Measurements from ENCODE around the gene LYPD4. TPM values are rescaled to one million over a fixed set of nuclear protein-coding genes. Genes with fewer than 3 reads are reported as not detected.

Gene LYPD4
- total RNA-seq, 2 donors from 2014 or later: not detected

GRCh38 chr19:41859213-41859617 is 14.7 kb upstream of the LYPD4 start:
- peaks cover 41% of the 10 kb centered on the region for H3K4me1 Mint-ChIP-seq (ENCODE audit: low read depth)
- H3K27ac Mint-ChIP-seq: peak overlapping the region; percentile 98
- H3K36me3 Mint-ChIP-seq (ENCODE audit: insufficient read depth in 2 of 2): peaks cover 25 to 36% of the 10 kb centered on the region in 2 donors
- H3K4me3 Mint-ChIP-seq: peak overlapping the region; percentile 91 to 99
- H3K27me3 Mint-ChIP-seq (ENCODE audit: low read depth): peaks cover 5% of the 10 kb centered on the region
- no peaks in the 10 kb centered on the region for H3K9me3 Mint-ChIP-seq
- ATAC-seq (replicated peaks in 1 of 2) (no peak), DNase-seq (no peak)

- no peak overlapping the region for H3K4me3 Mint-ChIP-seq
Observed at GRCh38 chr19:41853768-41854167, 9.3 kb upstream of the LYPD4 start.

GRCh38 chr19:41853344-41853743 is 8.9 kb upstream of the LYPD4 start:
- no peak for ATAC-seq (replicated peaks in 1 of 2)
- H3K9me3 Mint-ChIP-seq: no peaks in the 10 kb centered on the region
- peaks cover 12% of the 10 kb centered on the region for H3K27me3 Mint-ChIP-seq (ENCODE audit: low read depth)
- no peaks in the 10 kb centered on the region for H3K4me1 Mint-ChIP-seq (ENCODE audit: low read depth)
- DNase-seq: no peak
- no peak overlapping the region for H3K4me3 Mint-ChIP-seq
- no peaks in the 10 kb centered on the region for H3K36me3 Mint-ChIP-seq (ENCODE audit: insufficient read depth in 2 of 2)
- H3K27ac Mint-ChIP-seq: no peak overlapping the region

More at GRCh38 chr19:41853768-41854167, 9.3 kb upstream of the LYPD4 start:
- no peak overlapping the region for H3K27ac Mint-ChIP-seq
- ATAC-seq (replicated peaks in 1 of 2): no peak
- no peaks in the 10 kb centered on the region for H3K4me1 Mint-ChIP-seq (ENCODE audit: low read depth)
- H3K36me3 Mint-ChIP-seq (ENCODE audit: insufficient read depth in 2 of 2): no peaks in the 10 kb centered on the region
- H3K27me3 Mint-ChIP-seq (ENCODE audit: low read depth): peaks cover 12% of the 10 kb centered on the region
- DNase-seq: no peak
- H3K9me3 Mint-ChIP-seq: no peaks in the 10 kb centered on the region

- H3K9me3 Mint-ChIP-seq: no peaks in the 10 kb centered on the region
- H3K27ac Mint-ChIP-seq: no peak overlapping the region
- H3K27me3 Mint-ChIP-seq (ENCODE audit: low read depth): peaks cover 12% of the 10 kb centered on the region
- ATAC-seq (replicated peaks in 1 of 2) (no peak), DNase-seq (no peak)
- no peaks in the 10 kb centered on the region for H3K4me1 Mint-ChIP-seq (ENCODE audit: low read depth)
- H3K36me3 Mint-ChIP-seq (ENCODE audit: insufficient read depth in 2 of 2): no peaks in the 10 kb centered on the region
- H3K4me3 Mint-ChIP-seq: no peak overlapping the region
Observed at GRCh38 chr19:41851456-41851855, 7.0 kb upstream of the LYPD4 start.

GRCh38 chr19:41850381-41850780 is 5.9 kb upstream of the LYPD4 start:
- ATAC-seq (replicated peaks in 1 of 2) (no peak), DNase-seq (no peak)
- H3K36me3 Mint-ChIP-seq (ENCODE audit: insufficient read depth in 2 of 2): no peaks in the 10 kb centered on the region
- H3K9me3 Mint-ChIP-seq: no peaks in the 10 kb centered on the region
- H3K4me1 Mint-ChIP-seq (ENCODE audit: low read depth): no peaks in the 10 kb centered on the region
- no peak overlapping the region for H3K4me3 Mint-ChIP-seq
- H3K27me3 Mint-ChIP-seq (ENCODE audit: low read depth): peaks cover 12% of the 10 kb centered on the region
- H3K27ac Mint-ChIP-seq: no peak overlapping the region

- no peak for ATAC-seq (replicated peaks in 1 of 2)
- Mint-ChIP-seq H3K27ac (no peak overlapping the region), H3K9me3 (no peaks in the 10 kb centered on the region), H3K36me3 (ENCODE audit: insufficient read depth in 2 of 2) (no peaks in the 10 kb centered on the region), H3K4me3 (no peak overlapping the region), H3K4me1 (ENCODE audit: low read depth) (no peaks in the 10 kb centered on the region), H3K27me3 (ENCODE audit: low read depth) (peaks cover 7% of the 10 kb centered on the region)
- no peak for DNase-seq
Observed at GRCh38 chr19:41849067-41849466, 4.6 kb upstream of the LYPD4 start.

GRCh38 chr19:41848666-41849065 is 4.2 kb upstream of the LYPD4 start:
- Mint-ChIP-seq H3K36me3 (ENCODE audit: insufficient read depth in 2 of 2) (no peaks in the 10 kb centered on the region), H3K9me3 (no peaks in the 10 kb centered on the region), H3K4me3 (no peak overlapping the region), H3K27me3 (ENCODE audit: low read depth) (peaks cover 7% of the 10 kb centered on the region), H3K4me1 (ENCODE audit: low read depth) (no peaks in the 10 kb centered on the region), H3K27ac (no peak overlapping the region)
- DNase-seq (no peak), ATAC-seq (replicated peaks in 1 of 2) (no peak)

GRCh38 chr19:41847351-41848105 is 3.0 kb upstream of the LYPD4 start:
- DNase-seq: no peak
- Mint-ChIP-seq H3K36me3 (ENCODE audit: insufficient read depth in 2 of 2) (no peaks in the 10 kb centered on the region), H3K4me1 (ENCODE audit: low read depth) (no peaks in the 10 kb centered on the region), H3K4me3 (no peak overlapping the region), H3K27me3 (ENCODE audit: low read depth) (peaks cover 7% of the 10 kb centered on the region), H3K27ac (no peak overlapping the region), H3K9me3 (no peaks in the 10 kb centered on the region)
- ATAC-seq (replicated peaks in 1 of 2): no peak

GRCh38 chr19:41845051-41845590 is 638 bp upstream of the LYPD4 start:
- H3K9me3 Mint-ChIP-seq: no peaks in the 10 kb centered on the region
- H3K36me3 Mint-ChIP-seq (ENCODE audit: insufficient read depth in 2 of 2): no peaks in the 10 kb centered on the region
- ATAC-seq (replicated peaks in 1 of 2) (no peak), DNase-seq (no peak)
- no peaks in the 10 kb centered on the region for H3K4me1 Mint-ChIP-seq (ENCODE audit: low read depth)
- H3K27me3 Mint-ChIP-seq (ENCODE audit: low read depth): no peaks in the 10 kb centered on the region
- no peak overlapping the region for H3K27ac Mint-ChIP-seq
- H3K4me3 Mint-ChIP-seq: no peak overlapping the region

GRCh38 chr19:41845001-41845050 is 343 bp upstream of the LYPD4 start, which contains the start of gene DMRTC2:
DMRTC2 (plus strand) TSS chr19:41845042; CDS start chr19:41847429, 2,387 bp downstream.
- no peak within 1 kb of the TSS for H3K27ac Mint-ChIP-seq
- no peaks in the 10 kb centered on the region for H3K36me3 Mint-ChIP-seq (ENCODE audit: insufficient read depth in 2 of 2)
- no peak for ATAC-seq (replicated peaks in 1 of 2)
- no peaks in the 10 kb centered on the region for H3K27me3 Mint-ChIP-seq (ENCODE audit: low read depth)
- no peaks in the 10 kb centered on the region for H3K9me3 Mint-ChIP-seq
- DNase-seq: no peak
- H3K4me1 Mint-ChIP-seq (ENCODE audit: low read depth): no peaks in the 10 kb centered on the region
- H3K4me3 Mint-ChIP-seq: no peak within 1 kb of the TSS

GRCh38 chr19:41843371-41843770 is 1.1 kb downstream of the LYPD4 start:
- Mint-ChIP-seq H3K27me3 (ENCODE audit: low read depth) (peaks cover under 1% of the 10 kb centered on the region), H3K4me1 (ENCODE audit: low read depth) (no peaks in the 10 kb centered on the region), H3K27ac (no peak overlapping the region), H3K36me3 (ENCODE audit: insufficient read depth in 2 of 2) (no peaks in the 10 kb centered on the region), H3K4me3 (no peak overlapping the region), H3K9me3 (no peaks in the 10 kb centered on the region)
- ATAC-seq (replicated peaks in 1 of 2) (no peak), DNase-seq (no peak)

GRCh38 chr19:41839211-41839610 is 5.3 kb downstream of the LYPD4 start:
- Mint-ChIP-seq H3K27ac (no peak overlapping the region), H3K4me3 (no peak overlapping the region), H3K9me3 (no peaks in the 10 kb centered on the region), H3K36me3 (ENCODE audit: insufficient read depth in 2 of 2) (no peaks in the 10 kb centered on the region), H3K4me1 (ENCODE audit: low read depth) (no peaks in the 10 kb centered on the region), H3K27me3 (ENCODE audit: low read depth) (peaks cover 26% of the 10 kb centered on the region)
- no peak for ATAC-seq (replicated peaks in 1 of 2)
- DNase-seq: no peak

- Mint-ChIP-seq H3K27ac (no peak overlapping the region), H3K4me3 (no peak overlapping the region), H3K4me1 (ENCODE audit: low read depth) (no peaks in the 10 kb centered on the region), H3K9me3 (no peaks in the 10 kb centered on the region), H3K36me3 (ENCODE audit: insufficient read depth in 2 of 2) (no peaks in the 10 kb centered on the region), H3K27me3 (ENCODE audit: low read depth) (peaks cover 29% of the 10 kb centered on the region)
- DNase-seq: no peak
- ATAC-seq (replicated peaks in 1 of 2): no peak
Observed at GRCh38 chr19:41837981-41838708, 6.3 kb downstream of the LYPD4 start.
